ENCODE measurements around the gene NUDT5.

NUDT5 gene

GRCh38 chr10:12129222-12130111 is 66.2 kb downstream of the NUDT5 start, which contains the start of gene SEC61A2:
TSS of gene SEC61A2 (plus strand) at chr10:12129677. CDS start at chr10:12129788, 111 bp downstream.
- 1 to 2% methylated on average over 77 to 96 of the region's 108 CpGs for WGBS, 2 experiments (ENCODE audit: insufficient coverage in 2 of 2)
- Histone ChIP-seq H3K27ac (ENCODE audit: low read depth, low read length, severe bottlenecking) (peak within 1 kb of the TSS; percentile 85), H3K36me3 (ENCODE audit: control insufficient read depth, insufficient read depth, low read length) (peaks cover 23% of the 10 kb centered on the region), H3K4me3 (ENCODE audit: extremely low read depth, insufficient read depth, low read length, poor library complexity, severe bottlenecking) (peak within 1 kb of the TSS; percentile 87), H3K4me1 (ENCODE audit: control insufficient read depth, insufficient read depth, low read length, poor library complexity, severe bottlenecking) (no peaks in the 10 kb centered on the region), H3K9me3 (ENCODE audit: control insufficient read depth, low read length) (no peaks in the 10 kb centered on the region)

GRCh38 chr10:12121673-12122072 is 74.0 kb downstream of the NUDT5 start:
- H3K36me3 ChIP-seq (ENCODE audit: control insufficient read depth, insufficient read depth, low read length): peaks cover 58% of the 10 kb centered on the region
- H3K9me3 ChIP-seq (ENCODE audit: control insufficient read depth, low read length): no peaks in the 10 kb centered on the region
- WGBS, 2 experiments (ENCODE audit: insufficient coverage in 2 of 2): 89 to 100% methylated on average over 1 to 3 of the region's 4 CpGs
- no peak overlapping the region for H3K27ac ChIP-seq (ENCODE audit: low read depth, low read length, severe bottlenecking)
- H3K4me1 ChIP-seq (ENCODE audit: control insufficient read depth, insufficient read depth, low read length, poor library complexity, severe bottlenecking): no peaks in the 10 kb centered on the region
- no peak overlapping the region for H3K4me3 ChIP-seq (ENCODE audit: extremely low read depth, insufficient read depth, low read length, poor library complexity, severe bottlenecking)

Measured in mesodermal cell (in vitro differentiated cells).